IMR-90 (cell line): Measurements from ENCODE around the gene TPD52L2. TPM values are rescaled to one million over a fixed set of nuclear protein-coding genes. Genes with fewer than 3 reads are reported as not detected.

ENCODE experiments used
- BHLHE40 ChIP-seq: fragments of 150-350 bp; IDR thresholded peaks from 2 replicates; pipeline ENCODE4 v1.6.1; 2016; ENCODE audit warnings: mild to moderate bottlenecking, low read depth, low read length
- SMC3 ChIP-seq: fragments of 150-350 bp; IDR thresholded peaks from 2 replicates; pipeline ENCODE4 v1.6.1; 2016; ENCODE audit warnings: low read depth, mild to moderate bottlenecking, antibody characterized with exemption, low read length, moderate library complexity
- polyA plus RNA-seq, 3 experiments: library from polyadenylated mRNA; depleted of rRNA; stranded (reverse); fragments of >200 nt; gene quantifications; 2 replicates each; pipeline ENCODE4 v1.2.3, GENCODE V29; 2012; ENCODE audit warnings: low replicate concordance in 1 of 3
- total RNA-seq: library from RNA; depleted of rRNA; stranded (reverse); fragments of >200 nt; gene quantifications from 2 replicates; pipeline ENCODE4 v1.2.3, GENCODE V29; 2012
- TF ChIP-seq, protein P1 (sequence below): fragments of 150-350 bp; IDR thresholded peaks from 2 replicates; pipeline ENCODE4 v1.6.1; 2016; ENCODE audit warnings: low read depth, mild to moderate bottlenecking, low read length, moderate library complexity, borderline replicate concordance
- TF ChIP-seq, protein P2 (sequence below): fragments of 150-350 bp; IDR thresholded peaks from 2 replicates; pipeline ENCODE4 v1.6.1; 2017; ENCODE audit warnings: mild to moderate bottlenecking, antibody characterized with exemption, low read length, low read depth

The TPD52L2 gene
- total and polyA plus RNA-seq, 2 of the 4 experiments (the other 2 are of a cell fraction): 113 to 189 TPM

DNA sequence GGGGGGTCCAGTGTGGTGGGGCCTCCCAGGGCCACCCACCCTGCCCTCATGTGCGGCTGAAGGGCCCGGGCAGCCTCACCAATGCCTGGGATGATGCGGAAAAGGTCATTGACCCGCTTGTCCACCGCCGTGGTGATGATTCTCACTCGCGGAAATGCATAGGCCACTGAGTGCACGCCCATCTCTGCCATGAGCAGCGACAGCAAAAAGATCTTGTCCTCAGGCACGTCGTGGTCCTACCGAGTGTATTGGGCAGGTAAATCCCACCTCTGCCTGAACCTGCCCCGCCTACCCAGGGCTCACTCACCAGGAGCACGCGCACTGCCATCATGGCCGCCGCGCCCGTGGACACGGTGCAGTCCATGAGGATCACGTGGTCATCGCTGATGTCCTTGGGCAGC is 75.0 kb downstream of the TPD52L2 start (continued):
- TF ChIP-seq, protein P1, sequence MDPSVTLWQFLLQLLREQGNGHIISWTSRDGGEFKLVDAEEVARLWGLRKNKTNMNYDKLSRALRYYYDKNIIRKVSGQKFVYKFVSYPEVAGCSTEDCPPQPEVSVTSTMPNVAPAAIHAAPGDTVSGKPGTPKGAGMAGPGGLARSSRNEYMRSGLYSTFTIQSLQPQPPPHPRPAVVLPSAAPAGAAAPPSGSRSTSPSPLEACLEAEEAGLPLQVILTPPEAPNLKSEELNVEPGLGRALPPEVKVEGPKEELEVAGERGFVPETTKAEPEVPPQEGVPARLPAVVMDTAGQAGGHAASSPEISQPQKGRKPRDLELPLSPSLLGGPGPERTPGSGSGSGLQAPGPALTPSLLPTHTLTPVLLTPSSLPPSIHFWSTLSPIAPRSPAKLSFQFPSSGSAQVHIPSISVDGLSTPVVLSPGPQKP: no peak
- TF ChIP-seq BHLHE40 (no peak), SMC3 (no peak)
- TF ChIP-seq, protein P2, sequence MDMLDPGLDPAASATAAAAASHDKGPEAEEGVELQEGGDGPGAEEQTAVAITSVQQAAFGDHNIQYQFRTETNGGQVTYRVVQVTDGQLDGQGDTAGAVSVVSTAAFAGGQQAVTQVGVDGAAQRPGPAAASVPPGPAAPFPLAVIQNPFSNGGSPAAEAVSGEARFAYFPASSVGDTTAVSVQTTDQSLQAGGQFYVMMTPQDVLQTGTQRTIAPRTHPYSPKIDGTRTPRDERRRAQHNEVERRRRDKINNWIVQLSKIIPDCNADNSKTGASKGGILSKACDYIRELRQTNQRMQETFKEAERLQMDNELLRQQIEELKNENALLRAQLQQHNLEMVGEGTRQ: no peak
